ENCODE measurements around the gene NEDD4L.

Gene NEDD4L

GRCh38 chr18:58321986-58322385 lies 278.0 kb downstream of the NEDD4L start:
- no peak overlapping the region for H3K27ac ChIP-seq
- TF ChIP-seq, protein P1, sequence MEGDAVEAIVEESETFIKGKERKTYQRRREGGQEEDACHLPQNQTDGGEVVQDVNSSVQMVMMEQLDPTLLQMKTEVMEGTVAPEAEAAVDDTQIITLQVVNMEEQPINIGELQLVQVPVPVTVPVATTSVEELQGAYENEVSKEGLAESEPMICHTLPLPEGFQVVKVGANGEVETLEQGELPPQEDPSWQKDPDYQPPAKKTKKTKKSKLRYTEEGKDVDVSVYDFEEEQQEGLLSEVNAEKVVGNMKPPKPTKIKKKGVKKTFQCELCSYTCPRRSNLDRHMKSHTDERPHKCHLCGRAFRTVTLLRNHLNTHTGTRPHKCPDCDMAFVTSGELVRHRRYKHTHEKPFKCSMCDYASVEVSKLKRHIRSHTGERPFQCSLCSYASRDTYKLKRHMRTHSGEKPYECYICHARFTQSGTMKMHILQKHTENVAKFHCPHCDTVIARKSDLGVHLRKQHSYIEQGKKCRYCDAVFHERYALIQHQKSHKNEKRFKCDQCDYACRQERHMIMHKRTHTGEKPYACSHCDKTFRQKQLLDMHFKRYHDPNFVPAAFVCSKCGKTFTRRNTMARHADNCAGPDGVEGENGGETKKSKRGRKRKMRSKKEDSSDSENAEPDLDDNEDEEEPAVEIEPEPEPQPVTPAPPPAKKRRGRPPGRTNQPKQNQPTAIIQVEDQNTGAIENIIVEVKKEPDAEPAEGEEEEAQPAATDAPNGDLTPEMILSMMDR (IDR thresholded peaks at IDR 0.05; ENCODE audit: low read depth, low read length), result peak; percentile 55
- no peak overlapping the region for H3K4me3 ChIP-seq (ENCODE audit: low read depth, low read length)
- peaks cover 44% of the 10 kb centered on the region for H3K36me3 ChIP-seq
- no peaks in the 10 kb centered on the region for H3K27me3 ChIP-seq (ENCODE audit: insufficient read depth, low read depth, severe bottlenecking)
- H3K9me3 ChIP-seq (ENCODE audit: severe bottlenecking), result no peaks in the 10 kb centered on the region
- peak; percentile 46 for DNase-seq

DNA sequence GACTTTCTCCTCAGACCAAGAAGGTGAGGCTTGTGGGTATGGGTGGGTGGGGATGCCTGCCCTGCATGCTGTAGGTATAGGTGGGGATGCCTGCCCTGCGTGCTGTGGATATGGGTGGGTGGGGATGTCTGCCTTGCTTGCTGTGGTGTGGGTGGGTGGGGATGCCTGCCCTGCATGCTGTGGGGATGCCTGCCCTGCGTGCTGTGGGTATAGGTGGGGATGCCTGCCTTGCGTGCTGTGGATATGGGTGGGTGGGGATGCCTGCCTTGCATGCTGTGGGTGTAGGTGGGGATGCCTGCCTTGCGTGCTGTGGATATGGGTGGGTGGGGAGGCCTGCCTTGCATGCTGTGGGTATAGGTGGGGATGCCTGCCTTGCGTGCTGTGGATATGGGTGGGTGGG lies 278.4 kb downstream of the NEDD4L start:
- H3K9me3 ChIP-seq (ENCODE audit: severe bottlenecking), result no peaks in the 10 kb centered on the region
- peaks cover 44% of the 10 kb centered on the region for H3K36me3 ChIP-seq
- H3K4me3 ChIP-seq (ENCODE audit: low read depth, low read length), result no peak overlapping the region
- DNase-seq, result no peak
- no peaks in the 10 kb centered on the region for H3K27me3 ChIP-seq (ENCODE audit: insufficient read depth, low read depth, severe bottlenecking)
- no peak overlapping the region for H3K27ac ChIP-seq
- TF ChIP-seq, protein P1 (IDR thresholded peaks at IDR 0.05; ENCODE audit: low read depth, low read length), result no peak

GRCh38 chr18:58323866-58324762 lies 280.1 kb downstream of the NEDD4L start:
- H3K27ac ChIP-seq, result no peak overlapping the region
- peaks cover 47% of the 10 kb centered on the region for H3K36me3 ChIP-seq
- no peaks in the 10 kb centered on the region for H3K9me3 ChIP-seq (ENCODE audit: severe bottlenecking)
- H3K4me3 ChIP-seq (ENCODE audit: low read depth, low read length), result no peak overlapping the region
- no peak for DNase-seq
- H3K27me3 ChIP-seq (ENCODE audit: insufficient read depth, low read depth, severe bottlenecking), result no peaks in the 10 kb centered on the region
- TF ChIP-seq, protein P1 (IDR thresholded peaks at IDR 0.05; ENCODE audit: low read depth, low read length), result no peak

- H3K36me3 ChIP-seq, result peaks cover 49% of the 10 kb centered on the region
- DNase-seq, result no peak
- H3K9me3 ChIP-seq (ENCODE audit: severe bottlenecking), result no peaks in the 10 kb centered on the region
- no peaks in the 10 kb centered on the region for H3K27me3 ChIP-seq (ENCODE audit: insufficient read depth, low read depth, severe bottlenecking)
- TF ChIP-seq, protein P1 (IDR thresholded peaks at IDR 0.05; ENCODE audit: low read depth, low read length), result no peak
- H3K27ac ChIP-seq, result no peak overlapping the region
- no peak overlapping the region for H3K4me3 ChIP-seq (ENCODE audit: low read depth, low read length)
Observed at GRCh38 chr18:58324824-58325480, 280.9 kb downstream of the NEDD4L start.

DNA sequence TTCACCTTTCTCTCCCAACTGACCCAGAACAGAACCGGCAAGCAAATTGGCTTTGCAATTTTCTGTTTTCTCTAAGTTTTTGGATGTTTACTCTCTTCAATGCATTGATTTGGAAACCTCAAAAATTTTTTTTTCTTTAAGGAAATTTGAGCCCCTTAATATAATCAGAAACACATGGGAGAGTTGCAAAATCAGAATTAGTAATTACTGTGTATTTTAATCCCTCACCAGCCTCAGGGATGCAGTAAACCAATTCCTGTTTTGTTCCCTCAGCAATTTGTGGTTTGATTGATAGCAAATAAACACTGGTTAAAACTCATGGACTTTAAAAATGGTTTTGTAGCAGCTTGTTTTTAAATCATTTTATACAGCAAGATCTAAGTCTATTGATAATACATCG lies 281.5 kb downstream of the NEDD4L start:
- Histone ChIP-seq H3K27me3 (ENCODE audit: insufficient read depth, low read depth, severe bottlenecking) (no peaks in the 10 kb centered on the region), H3K4me3 (ENCODE audit: low read depth, low read length) (no peak overlapping the region), H3K27ac (no peak overlapping the region), H3K9me3 (ENCODE audit: severe bottlenecking) (no peaks in the 10 kb centered on the region), H3K36me3 (peaks cover 52% of the 10 kb centered on the region)
- TF ChIP-seq, protein P1 (IDR thresholded peaks at IDR 0.05; ENCODE audit: low read depth, low read length), result no peak
- no peak for DNase-seq

All from WERI-Rb-1 (cell line).